Lower leg skin (tissue), 3 donors: Measurements from ENCODE around the gene PNMA8C.

Experiments used
- CTCF ChIP-seq, 3 donors: fragments of 450-650 bp; IDR thresholded peaks; one replicate each; pipeline ENCODE4 v1.5.1; 2016; ENCODE audit warnings: antibody characterized with exemption in 3 of 3, mild to moderate bottlenecking in 3 of 3, moderate library complexity in 2 of 3
- POLR2A ChIP-seq, 2 donors: fragments of 450-650 bp; IDR thresholded peaks; one replicate each; pipeline ENCODE4 v1.6.1; 2016 to 2017; ENCODE audit warnings: antibody characterized with exemption in 2 of 2, mild to moderate bottlenecking in 1 of 2, moderate library complexity in 1 of 2

GRCh38 chr19:46426035-46426505 is 2.7 kb downstream of the PNMA8C start:
- TF ChIP-seq CTCF (IDR thresholded peaks at IDR 0.05): no peak
- TF ChIP-seq POLR2A (IDR thresholded peaks at IDR 0.05): no peak
